IMR-90 (cell line): Measurements from ENCODE around the gene DDX42. TPM values are rescaled to one million over a fixed set of nuclear protein-coding genes. Genes with fewer than 3 reads are reported as not detected.

Experiments used
- ATAC-seq: fragments of 200-7000 bp; cut with Tn5 transposase; 2 replicates; pipeline ENCODE4 v1.9.1; 2020; ENCODE audit warnings: low read depth, mild to moderate bottlenecking, moderate library complexity
- BruUV-seq: library from RNA; stranded (reverse); fragments of 400-500 nt; replicated peaks from 2 replicates; lab custom pipeline; 2021; lab: Mats Ljungman, UMichigan
- CTCF ChIA-PET: fragments of 300-600 bp; formaldehyde crosslinking; extraction: SDS; loops from one replicate; lab custom pipeline; 2021; ENCODE audit warnings: antibody characterized with exemption; lab: Yijun Ruan, JAX
- POLR2A ChIA-PET: fragments of 300-600 bp; sonication (Branson Sonifier 250); formaldehyde crosslinking; loops from one replicate; lab custom pipeline; 2022; ENCODE audit warnings: antibody characterized with exemption; ENCODE audit not compliant: unreplicated experiment; lab: Charles Lee
- DNase-seq: peaks from one replicate; pipeline ENCODE4 v3.0.0; 2013
- H2AFZ ChIP-seq: replicated peaks from 2 replicates; pipeline ENCODE3; 2013; ENCODE audit warnings: low read length, mild to moderate bottlenecking; ENCODE audit not compliant: poor library complexity
- H2AK5ac ChIP-seq: 2 replicates; pipeline ENCODE4 v1.6.1; 2013; ENCODE audit warnings: low read depth, low read length, inconsistent platforms
- H2AK9ac ChIP-seq: replicated peaks from 2 replicates; pipeline ENCODE3; 2013; ENCODE audit warnings: mild to moderate bottlenecking, low read depth, low read length, moderate library complexity; ENCODE audit not compliant: poor library complexity
- H2BK120ac ChIP-seq: 2 replicates; pipeline ENCODE4 v1.6.1; 2013; ENCODE audit warnings: low read depth, low read length, inconsistent platforms
- H2BK15ac ChIP-seq: 3 replicates; pipeline ENCODE4 v1.6.1; 2013; ENCODE audit warnings: low read depth, low read length, inconsistent platforms
- H2BK20ac ChIP-seq: 2 replicates; pipeline ENCODE4 v1.6.1; 2013; ENCODE audit warnings: low read depth, mild to moderate bottlenecking, inconsistent platforms, low read length, moderate library complexity
- H2BK5ac ChIP-seq: 2 replicates; pipeline ENCODE4 v1.6.1; 2013; ENCODE audit warnings: mild to moderate bottlenecking, low read depth, low read length, inconsistent platforms; ENCODE audit not compliant: poor library complexity, severe bottlenecking
- H3K14ac ChIP-seq: replicated peaks from 2 replicates; pipeline ENCODE4 v1.6.1; 2013; ENCODE audit warnings: low read depth, low read length, inconsistent platforms
- H3K18ac ChIP-seq: 2 replicates; pipeline ENCODE4 v1.6.1; 2013; ENCODE audit warnings: low read depth, low read length, control low read depth
- H3K23ac ChIP-seq: 2 replicates; pipeline ENCODE4 v1.6.1; 2013; ENCODE audit warnings: low read depth, low read length, inconsistent platforms
- H3K27ac ChIP-seq: 2 replicates; pipeline ENCODE4 v1.5.1; 2013; ENCODE audit warnings: mild to moderate bottlenecking, control low read depth, low read length; ENCODE audit not compliant: insufficient read depth
- H3K27me3 ChIP-seq: 2 replicates; pipeline ENCODE4 v1.6.1; 2013; ENCODE audit warnings: low read length; ENCODE audit not compliant: control insufficient read depth, insufficient read depth
- H3K36me3 ChIP-seq: 2 replicates; pipeline ENCODE4 v1.6.1; 2013; ENCODE audit warnings: low read length, mixed read lengths; ENCODE audit not compliant: control insufficient read depth, insufficient read depth
- H3K4ac ChIP-seq: 2 replicates; pipeline ENCODE4 v1.6.1; 2013; ENCODE audit warnings: low read depth, low read length, inconsistent platforms
- H3K4me1 ChIP-seq: 2 replicates; pipeline ENCODE4 v1.6.1; 2013; ENCODE audit warnings: low read length, mixed read lengths; ENCODE audit not compliant: control insufficient read depth, insufficient read depth
- H3K4me2 ChIP-seq: 2 replicates; pipeline ENCODE4 v1.6.1; 2013; ENCODE audit warnings: low read depth, mild to moderate bottlenecking, control low read depth, low read length, moderate library complexity
- H3K4me3 ChIP-seq: 2 replicates; pipeline ENCODE4 v1.5.1; 2013; ENCODE audit warnings: low read depth, mild to moderate bottlenecking, control low read depth, low read length, moderate library complexity; ENCODE audit not compliant: insufficient read depth
- H3K56ac ChIP-seq: 2 replicates; pipeline ENCODE4 v1.6.1; 2013; ENCODE audit warnings: low read length, inconsistent platforms; ENCODE audit not compliant: insufficient read depth; ENCODE audit errors: extremely low read depth
- H3K79me1 ChIP-seq, 2 experiments: 2 replicates each; pipeline ENCODE4 v1.6.1; 2013; ENCODE audit warnings: low read length in 2 of 2, inconsistent platforms in 1 of 2, low read depth in 1 of 2
- H3K9ac ChIP-seq: 2 replicates; pipeline ENCODE4 v1.6.1; 2013; ENCODE audit warnings: low read depth, low read length, control low read depth
- H3K9me1 ChIP-seq: 2 replicates; pipeline ENCODE4 v1.6.1; 2013; ENCODE audit warnings: low read length, inconsistent platforms; ENCODE audit not compliant: insufficient read depth
- H3K9me3 ChIP-seq: 2 replicates; pipeline ENCODE4 v1.6.1; 2013; ENCODE audit warnings: low read length; ENCODE audit not compliant: control insufficient read depth, insufficient read depth
- H4K20me1 ChIP-seq: 2 replicates; pipeline ENCODE4 v1.6.1; 2013; ENCODE audit warnings: low read length, inconsistent platforms; ENCODE audit not compliant: insufficient read depth
- H4K5ac ChIP-seq: 2 replicates; pipeline ENCODE4 v1.6.1; 2013; ENCODE audit warnings: mild to moderate bottlenecking, low read depth, low read length, control low read depth
- H4K8ac ChIP-seq, 2 experiments: 2 replicates each; pipeline ENCODE4 v1.6.1; 2013; ENCODE audit warnings: low read depth in 2 of 2, low read length in 2 of 2, control low read depth in 1 of 2, inconsistent platforms in 1 of 2
- H4K91ac ChIP-seq: 2 replicates; pipeline ENCODE4 v1.6.1; 2013; ENCODE audit warnings: low read depth, low read length, inconsistent platforms; ENCODE audit not compliant: insufficient read depth
- BHLHE40 ChIP-seq: fragments of 150-350 bp; IDR thresholded peaks from 2 replicates; pipeline ENCODE4 v1.6.1; 2016; ENCODE audit warnings: mild to moderate bottlenecking, low read depth, low read length
- CEBPB ChIP-seq: IDR thresholded peaks from 2 replicates; pipeline ENCODE4 v1.6.1; 2012; ENCODE audit warnings: low read depth, low read length, improper control_type of control experiment
- CHD1 ChIP-seq: IDR thresholded peaks from 2 replicates; pipeline ENCODE4 v1.6.1; 2012; ENCODE audit warnings: low read depth, low read length, improper control_type of control experiment
- RAD21 ChIP-seq: IDR thresholded peaks from 2 replicates; pipeline ENCODE4 v1.6.1; 2012; ENCODE audit warnings: low read length, improper control_type of control experiment
- WGBS, 2 experiments: methylation state at CpG; one replicate each; pipeline versions ENCODE4 v1.1.5 to v1.1.7; 2013; ENCODE audit warnings: missing lambda C conversion rate in 2 of 2; ENCODE audit not compliant: insufficient read length in 1 of 2; ENCODE audit errors: extremely low coverage in 2 of 2; 5-methylcytosine and 5-hydroxymethylcytosine counted together
- dilution Hi-C: fragments of 300-500 bp; cut with HindIII; formaldehyde crosslinking; loops from one replicate; pipeline ENCODE4 v1.14.3; 2018; ENCODE audit warnings: low sequenced_read_pairs; ENCODE audit not compliant: unreplicated experiment
- in situ Hi-C: fragments of 300-500 bp; cut with MboI; formaldehyde crosslinking; loops from 3 replicates; pipeline ENCODE4 v1.14.3; 2019; ENCODE audit warnings: low sequenced_read_pairs, inconsistent platforms, mixed read lengths
- intact Hi-C: fragments of 100-400 bp; cut with micrococcal nuclease; formaldehyde crosslinking; loops from 2 replicates; pipeline ENCODE4 v1.10.0; 2022
- polyA plus RNA-seq, 3 experiments: library from polyadenylated mRNA; depleted of rRNA; stranded (reverse); fragments of >200 nt; gene quantifications; 2 replicates each; pipeline ENCODE4 v1.2.3, GENCODE V29; 2012; ENCODE audit warnings: low replicate concordance in 1 of 3
- total RNA-seq: library from RNA; depleted of rRNA; stranded (reverse); fragments of >200 nt; gene quantifications from 2 replicates; pipeline ENCODE4 v1.2.3, GENCODE V29; 2012

The DDX42 gene
- total and polyA plus RNA-seq, 2 of the 4 experiments (the other 2 are of a cell fraction): 75.8 to 91.5 TPM

GRCh38 chr17:63845509-63845908, 71.5 kb downstream of the DDX42 start:
- no peak overlapping the region for H3K18ac ChIP-seq
- no peak overlapping the region for H3K9ac ChIP-seq
- dilution Hi-C loops (no loop called here), intact Hi-C loops (no loop called here), in situ Hi-C loops (no loop called here)
- DNase-seq (no peak), ATAC-seq (no peak)
- no peak overlapping the region for H2BK20ac ChIP-seq
- H3K9me1 ChIP-seq: peaks cover 7% of the 10 kb centered on the region
- no TSS peak for BruUV-seq
- no peak overlapping the region for H3K4me2 ChIP-seq
- H3K4me3 ChIP-seq: no peak overlapping the region
- H2BK5ac ChIP-seq: no peak overlapping the region
- H3K36me3 ChIP-seq: no peaks in the 10 kb centered on the region
- no peak overlapping the region for H2AK9ac ChIP-seq
- ChIA-PET CTCF (no interaction called here), POLR2A (no interaction called here)
- H3K23ac ChIP-seq: no peak overlapping the region
- 0 out of 2 replicates have a peak, but pooled peaks cover 3% of the 10 kb centered on the region for H3K9me3 ChIP-seq
- H2AK5ac ChIP-seq: no peak overlapping the region
- H3K56ac ChIP-seq: no peak overlapping the region
- no peak overlapping the region for H3K27ac ChIP-seq
- no peak overlapping the region for H3K14ac ChIP-seq
- peaks cover 6 to 17% of the 10 kb centered on the region in 2 experiments; a peak in 3 of 4 replicates for H3K79me1 ChIP-seq
- H3K4me1 ChIP-seq: peaks cover 8% of the 10 kb centered on the region
- H3K27me3 ChIP-seq: no peaks in the 10 kb centered on the region
- no peak overlapping the region for H3K4ac ChIP-seq
- no peak overlapping the region for H2AFZ ChIP-seq
- H2BK120ac ChIP-seq: no peak overlapping the region
- H4K20me1 ChIP-seq: peaks cover 13% of the 10 kb centered on the region
- no peak overlapping the region for H4K91ac ChIP-seq
- TF ChIP-seq RAD21: no peak
- TF ChIP-seq BHLHE40: no peak
- TF ChIP-seq CHD1: no peak
- TF ChIP-seq CEBPB: peak; percentile 61
- no peak overlapping the region for H2BK15ac ChIP-seq
- no peak overlapping the region for H4K8ac ChIP-seq
- WGBS, 2 experiments: no CpG with 5 or more reads among the region's 1 CpG
- H4K5ac ChIP-seq: no peak overlapping the region
